ENCODE data around the gene HLA-DPA1.

GRCh38 chr6:33088258-33088930 is 14.9 kb upstream of the HLA-DPA1 start:
- TF ChIP-seq CTCF (IDR thresholded peaks at IDR 0.05) (no peak), POLR2AphosphoS5 (IDR thresholded peaks at IDR 0.05) (no peak), POLR2A (IDR thresholded peaks at IDR 0.05) (no peak)
